OCI-LY3 (cell line): ENCODE data around the gene KIF12.

Source experiments
- EZH2phosphoT487 ChIP-seq: fragments of 200-600 bp; shearing (Covaris generic); IDR thresholded peaks from 2 replicates; pipeline ENCODE4 v1.6.1; 2018; ENCODE audit warnings: antibody characterized with exemption, mixed run types, low read depth
- TF ChIP-seq, protein P1 (sequence below): fragments of 200-600, 300-600 bp; sonication (generic); IDR thresholded peaks from 2 replicates; pipeline ENCODE4 v1.5.1; 2014; ENCODE audit warnings: antibody characterized with exemption, low read length, low read depth

GRCh38 chr9:114130624-114131277 lies 31.7 kb upstream of the KIF12 start:
- TF ChIP-seq, protein P1, sequence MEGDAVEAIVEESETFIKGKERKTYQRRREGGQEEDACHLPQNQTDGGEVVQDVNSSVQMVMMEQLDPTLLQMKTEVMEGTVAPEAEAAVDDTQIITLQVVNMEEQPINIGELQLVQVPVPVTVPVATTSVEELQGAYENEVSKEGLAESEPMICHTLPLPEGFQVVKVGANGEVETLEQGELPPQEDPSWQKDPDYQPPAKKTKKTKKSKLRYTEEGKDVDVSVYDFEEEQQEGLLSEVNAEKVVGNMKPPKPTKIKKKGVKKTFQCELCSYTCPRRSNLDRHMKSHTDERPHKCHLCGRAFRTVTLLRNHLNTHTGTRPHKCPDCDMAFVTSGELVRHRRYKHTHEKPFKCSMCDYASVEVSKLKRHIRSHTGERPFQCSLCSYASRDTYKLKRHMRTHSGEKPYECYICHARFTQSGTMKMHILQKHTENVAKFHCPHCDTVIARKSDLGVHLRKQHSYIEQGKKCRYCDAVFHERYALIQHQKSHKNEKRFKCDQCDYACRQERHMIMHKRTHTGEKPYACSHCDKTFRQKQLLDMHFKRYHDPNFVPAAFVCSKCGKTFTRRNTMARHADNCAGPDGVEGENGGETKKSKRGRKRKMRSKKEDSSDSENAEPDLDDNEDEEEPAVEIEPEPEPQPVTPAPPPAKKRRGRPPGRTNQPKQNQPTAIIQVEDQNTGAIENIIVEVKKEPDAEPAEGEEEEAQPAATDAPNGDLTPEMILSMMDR = no peak
- no peak for TF ChIP-seq EZH2phosphoT487
